IPS-NIHi11 (cell line): ENCODE data around the gene PSMD14.
"Not testable (repeated sequence)": the region's sequence is repeated elsewhere in the genome, so short reads cannot be mapped to it uniquely, and the experiment has no call there.

Experiments
- DNase-seq: peaks from one replicate; pipeline ENCODE4 v3.0.0; 2012; ENCODE audit warnings: mixed read lengths, low spot score

PSMD14 gene

GRCh38 chr2:161308178-161308955, at the start of gene PSMD14:
Gene PSMD14, plus strand, starts transcription at chr2:161308425. Its CDS starts 10,401 bp downstream, at chr2:161318826.
- DNase-seq = peak; percentile 87

- no peak for DNase-seq
Measured at GRCh38 chr2:161265874-161266273, 42.4 kb upstream of the PSMD14 start.

- DNase-seq = no peak
Measured at GRCh38 chr2:161269111-161269510, 39.1 kb upstream of the PSMD14 start.

GRCh38 chr2:161273038-161273760, 35.0 kb upstream of the PSMD14 start:
- peak; percentile 37 for DNase-seq

GRCh38 chr2:161278564-161279229, 29.5 kb upstream of the PSMD14 start:
- peak; percentile 41 for DNase-seq

- not testable (repeated sequence) for DNase-seq
Measured at GRCh38 chr2:161279230-161279815, 28.9 kb upstream of the PSMD14 start.

- DNase-seq = peak; percentile 16
Measured at GRCh38 chr2:161280906-161281323, 27.3 kb upstream of the PSMD14 start.

- DNase-seq = not testable (repeated sequence)
Measured at GRCh38 chr2:161281615-161282310, 26.5 kb upstream of the PSMD14 start.

- DNase-seq = not testable (repeated sequence)
Measured at GRCh38 chr2:161282311-161282644, 25.9 kb upstream of the PSMD14 start.

- DNase-seq = no peak
Measured at GRCh38 chr2:161283926-161284325, 24.3 kb upstream of the PSMD14 start.

GRCh38 chr2:161303535-161304050, 4.6 kb upstream of the PSMD14 start:
- no peak for DNase-seq

- no peak for DNase-seq
Measured at GRCh38 chr2:161306919-161307318, 1.3 kb upstream of the PSMD14 start.

- no peak for DNase-seq
Measured at GRCh38 chr2:161307676-161308075, 549 bp upstream of the PSMD14 start.

GRCh38 chr2:161312996-161313395, 4.8 kb downstream of the PSMD14 start:
- no peak for DNase-seq

- DNase-seq = no peak
Measured at GRCh38 chr2:161315380-161315779, 7.2 kb downstream of the PSMD14 start.

GRCh38 chr2:161316701-161317100, 8.5 kb downstream of the PSMD14 start:
- no peak for DNase-seq

- DNase-seq = peak; percentile 11
Measured at GRCh38 chr2:161321944-161322648, 13.9 kb downstream of the PSMD14 start.

GRCh38 chr2:161324876-161325275, 16.7 kb downstream of the PSMD14 start:
- no peak for DNase-seq

GRCh38 chr2:161327582-161327981, 19.4 kb downstream of the PSMD14 start:
- no peak for DNase-seq

GRCh38 chr2:161332371-161332967, 24.2 kb downstream of the PSMD14 start:
- DNase-seq = no peak

- DNase-seq = no peak
Measured at GRCh38 chr2:161335626-161336025, 27.4 kb downstream of the PSMD14 start.
